ENCODE data around the gene LRRC36.

The LRRC36 gene

DNA sequence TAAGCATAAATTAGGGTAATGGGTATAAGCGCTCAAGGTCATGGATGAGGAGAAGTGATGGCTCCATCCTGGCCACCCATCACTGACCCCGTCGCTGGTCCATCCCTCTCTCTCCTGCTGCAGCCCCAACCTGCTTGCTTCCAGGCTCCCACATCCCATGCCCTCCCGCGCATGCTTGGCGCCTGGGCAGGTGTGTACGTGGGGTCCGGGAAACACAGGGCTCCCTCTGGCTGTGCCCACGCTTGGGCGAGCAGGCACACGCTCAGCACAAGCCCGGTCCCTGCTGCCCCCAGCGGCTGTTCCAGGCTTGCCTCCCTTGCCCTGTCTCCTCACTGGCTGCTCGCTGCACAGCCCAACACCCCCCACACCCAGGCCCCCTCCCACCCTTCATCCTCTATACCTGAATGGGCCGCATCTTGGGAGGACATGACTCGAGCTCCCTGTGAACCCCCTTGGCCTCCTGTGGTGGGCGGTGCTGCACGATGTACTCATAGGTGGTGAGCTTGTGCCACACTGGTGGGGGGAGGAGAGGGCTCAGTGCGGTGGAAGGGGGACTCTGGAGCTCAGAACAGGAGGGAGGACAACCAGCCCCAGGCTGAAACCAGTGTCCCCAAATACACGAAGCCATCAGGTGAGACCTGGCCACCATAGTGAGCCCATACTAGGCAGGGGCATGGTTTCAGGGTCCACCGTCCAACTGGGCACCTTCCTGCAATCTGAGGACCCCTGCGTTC lies 71.4 kb downstream of the LRRC36 start:
- TF ChIP-seq, protein P1, sequence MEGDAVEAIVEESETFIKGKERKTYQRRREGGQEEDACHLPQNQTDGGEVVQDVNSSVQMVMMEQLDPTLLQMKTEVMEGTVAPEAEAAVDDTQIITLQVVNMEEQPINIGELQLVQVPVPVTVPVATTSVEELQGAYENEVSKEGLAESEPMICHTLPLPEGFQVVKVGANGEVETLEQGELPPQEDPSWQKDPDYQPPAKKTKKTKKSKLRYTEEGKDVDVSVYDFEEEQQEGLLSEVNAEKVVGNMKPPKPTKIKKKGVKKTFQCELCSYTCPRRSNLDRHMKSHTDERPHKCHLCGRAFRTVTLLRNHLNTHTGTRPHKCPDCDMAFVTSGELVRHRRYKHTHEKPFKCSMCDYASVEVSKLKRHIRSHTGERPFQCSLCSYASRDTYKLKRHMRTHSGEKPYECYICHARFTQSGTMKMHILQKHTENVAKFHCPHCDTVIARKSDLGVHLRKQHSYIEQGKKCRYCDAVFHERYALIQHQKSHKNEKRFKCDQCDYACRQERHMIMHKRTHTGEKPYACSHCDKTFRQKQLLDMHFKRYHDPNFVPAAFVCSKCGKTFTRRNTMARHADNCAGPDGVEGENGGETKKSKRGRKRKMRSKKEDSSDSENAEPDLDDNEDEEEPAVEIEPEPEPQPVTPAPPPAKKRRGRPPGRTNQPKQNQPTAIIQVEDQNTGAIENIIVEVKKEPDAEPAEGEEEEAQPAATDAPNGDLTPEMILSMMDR (IDR thresholded peaks at IDR 0.05; ENCODE audit: low read depth, low read length, missing control alignments): peak; percentile 50
- DNase-seq (ENCODE audit: low read depth): no peak

DNA sequence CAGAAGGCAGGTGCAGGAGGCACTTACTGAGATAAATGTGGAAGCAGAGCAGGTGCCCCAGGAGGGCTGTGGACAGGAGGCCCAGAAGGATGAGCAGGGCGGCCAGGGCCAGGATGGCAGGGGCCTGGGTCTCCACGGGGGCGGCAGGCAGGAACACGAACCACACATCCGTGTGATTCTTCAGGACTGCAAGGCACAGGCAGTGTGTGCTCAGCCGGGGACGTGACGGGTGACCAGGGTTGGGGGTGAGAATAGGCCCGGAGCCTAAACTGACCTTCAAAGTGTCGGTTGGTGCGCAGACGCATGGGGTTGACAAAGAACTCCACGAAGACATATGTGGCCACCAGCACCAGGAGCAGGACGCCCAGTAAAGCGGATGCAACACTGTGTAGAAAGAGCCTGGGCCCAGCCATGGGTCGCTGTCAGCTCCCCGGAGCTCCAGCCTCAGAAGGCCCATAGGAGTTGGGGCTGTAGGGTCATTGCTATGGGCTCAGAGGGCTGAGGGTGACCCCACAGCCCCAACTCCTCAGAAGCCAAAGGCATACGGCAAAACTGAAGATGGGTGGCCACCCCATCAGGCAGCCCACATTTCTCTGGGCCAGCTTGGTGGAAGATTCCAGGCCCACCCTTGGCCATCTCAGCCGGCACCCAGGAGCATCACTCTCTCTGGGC lies 72.1 kb downstream of the LRRC36 start:
- DNase-seq (ENCODE audit: low read depth): no peak
- H3K4me3 ChIP-seq (ENCODE audit: low read depth, low read length): no peak overlapping the region
- TF ChIP-seq, protein P1 (IDR thresholded peaks at IDR 0.05; ENCODE audit: low read depth, low read length, missing control alignments): no peak

More for the DNA sequence above, 71.4 kb downstream of the LRRC36 start:
- H3K4me3 ChIP-seq (ENCODE audit: low read depth, low read length): no peak overlapping the region

DNA sequence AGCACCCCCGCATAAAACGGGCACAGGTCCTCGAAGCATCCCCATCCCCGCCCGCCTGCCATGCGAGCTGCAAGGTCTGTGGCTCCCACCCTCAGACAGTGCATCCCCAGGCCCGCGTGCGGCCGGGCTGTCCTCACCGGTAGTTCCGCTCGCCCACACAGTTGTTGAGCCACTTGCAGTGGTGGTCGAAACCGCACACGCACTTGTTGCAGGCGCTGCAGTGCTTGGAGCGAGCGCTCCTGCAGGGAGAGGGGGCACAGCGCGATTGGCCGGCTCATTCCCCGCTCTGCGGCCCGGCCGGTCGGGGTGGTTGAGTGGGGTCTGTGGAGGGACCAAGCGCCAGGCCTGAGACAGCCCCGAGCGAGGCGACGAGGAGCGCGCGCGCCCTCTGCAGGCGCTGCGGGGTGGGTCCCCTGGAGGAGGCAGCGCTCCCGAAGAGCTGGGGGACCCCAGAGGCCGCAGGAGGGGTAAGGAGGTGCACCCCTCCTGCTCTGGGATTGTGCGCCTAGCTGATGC lies 72.7 kb downstream of the LRRC36 start:
- TF ChIP-seq, protein P1 (IDR thresholded peaks at IDR 0.05; ENCODE audit: low read depth, low read length, missing control alignments): peak; percentile 79
- H3K4me3 ChIP-seq (ENCODE audit: low read depth, low read length): no peak overlapping the region
- no peak for DNase-seq (ENCODE audit: low read depth)

DNA sequence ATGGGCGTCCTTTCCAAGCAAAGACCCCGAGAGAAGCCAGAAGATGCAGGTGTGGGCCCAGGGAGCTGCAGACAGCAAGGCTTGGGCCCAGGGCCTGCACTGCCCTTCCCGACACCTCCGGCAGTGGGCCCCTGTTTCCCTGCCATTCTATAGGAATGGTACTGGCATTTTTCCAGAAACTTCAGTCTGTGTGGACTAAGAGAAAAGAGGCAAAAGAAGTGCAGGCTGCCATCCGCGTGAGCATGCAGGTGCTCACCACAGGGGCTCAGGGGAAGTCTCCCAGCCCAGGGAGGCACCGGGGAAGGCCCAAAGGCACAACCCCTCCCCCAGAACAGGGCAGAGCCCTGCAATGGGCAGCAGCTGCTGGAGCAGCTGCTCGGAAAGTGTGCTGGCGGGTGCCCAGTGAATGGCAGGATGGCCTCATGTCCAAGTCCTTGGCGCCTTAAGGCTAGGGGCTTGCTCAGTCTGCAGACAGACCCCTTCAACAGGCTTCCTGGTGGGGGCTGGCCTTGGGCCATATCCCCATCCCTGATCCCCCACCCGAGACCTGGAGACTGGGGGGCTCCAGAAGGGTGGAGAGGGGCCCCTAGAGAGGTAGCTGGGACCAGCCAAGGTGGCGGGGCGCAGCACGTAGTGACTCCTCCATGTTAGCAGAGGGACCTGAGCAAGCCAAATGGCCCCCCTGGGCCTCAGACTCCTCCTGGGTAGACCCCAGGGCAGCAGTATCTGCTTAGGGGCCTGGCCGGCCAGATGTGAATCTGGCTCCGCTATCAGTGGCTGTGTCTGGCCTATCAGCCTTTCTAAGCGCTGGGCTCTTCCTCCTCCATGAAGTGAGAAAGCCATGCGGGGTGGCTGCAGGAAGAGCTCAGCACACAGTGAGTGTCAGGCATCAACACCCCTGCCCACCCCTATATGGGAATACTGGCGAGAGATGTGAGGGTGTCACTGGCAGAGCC lies 73.4 kb downstream of the LRRC36 start:
- DNase-seq (ENCODE audit: low read depth): no peak
- no peak overlapping the region for H3K4me3 ChIP-seq (ENCODE audit: low read depth, low read length)
- TF ChIP-seq, protein P1 (IDR thresholded peaks at IDR 0.05; ENCODE audit: low read depth, low read length, missing control alignments): no peak

DNA sequence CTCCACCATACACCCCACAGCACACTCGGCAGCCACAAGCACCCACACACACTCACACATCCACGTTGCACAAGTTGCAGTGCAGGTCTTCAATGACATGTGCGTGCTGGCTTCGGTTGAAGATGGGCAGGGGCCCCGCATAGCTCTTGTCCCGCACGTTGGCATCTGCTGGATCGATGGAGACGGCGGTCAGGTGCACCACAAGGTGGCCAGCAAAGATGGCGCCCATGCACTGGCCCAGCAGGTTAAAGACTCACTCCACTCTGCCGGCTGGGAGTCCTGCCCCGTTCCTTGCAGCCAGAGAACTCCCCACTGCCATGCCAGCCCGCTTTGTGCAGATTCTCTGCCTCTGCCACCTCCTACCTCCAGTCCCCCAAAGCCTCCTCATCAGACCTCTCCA lies 74.3 kb downstream of the LRRC36 start:
- no peak for DNase-seq (ENCODE audit: low read depth)

DNA sequence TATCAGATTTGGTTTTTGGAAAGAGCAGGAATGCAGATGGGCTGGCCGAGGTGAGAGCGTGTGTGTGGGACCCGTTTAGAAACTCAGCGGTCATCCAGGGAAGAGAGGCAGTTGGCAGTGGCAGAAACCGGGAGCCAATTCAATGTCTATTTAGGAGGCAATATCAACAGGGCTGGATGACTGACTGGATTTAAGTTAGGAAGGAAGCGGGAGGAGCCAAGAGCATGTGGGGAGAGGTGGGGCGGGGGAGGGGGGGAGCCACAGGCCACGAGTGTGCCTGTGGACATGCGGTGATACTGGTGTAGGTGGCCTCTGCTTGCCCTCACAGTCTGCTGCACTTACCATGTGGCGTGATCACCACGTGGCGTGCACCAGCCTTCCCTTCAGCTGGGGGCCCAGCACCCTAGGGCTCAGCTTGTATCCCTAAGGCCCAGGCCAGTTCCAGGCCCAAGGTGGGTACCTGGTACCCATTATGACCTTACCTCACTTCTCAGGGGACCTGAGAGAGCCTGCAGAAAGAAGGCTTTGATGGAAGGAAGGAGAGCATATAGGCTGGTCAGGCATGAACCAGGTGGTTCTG lies 77.5 kb downstream of the LRRC36 start:
- H3K4me3 ChIP-seq (ENCODE audit: low read depth, low read length): no peak overlapping the region
- TF ChIP-seq, protein P1 (IDR thresholded peaks at IDR 0.05; ENCODE audit: low read depth, low read length, missing control alignments): no peak
- DNase-seq (ENCODE audit: low read depth): no peak

More for the DNA sequence above, 74.3 kb downstream of the LRRC36 start:
- H3K4me3 ChIP-seq (ENCODE audit: low read depth, low read length): no peak overlapping the region
- TF ChIP-seq, protein P1 (IDR thresholded peaks at IDR 0.05; ENCODE audit: low read depth, low read length, missing control alignments): no peak
